H1 (cell line): ENCODE measurements around the gene NUP88. TPM values are rescaled to one million over a fixed set of nuclear protein-coding genes. Genes with fewer than 3 reads are reported as not detected.

Experiments used
- CHD1 ChIP-seq: IDR thresholded peaks from 2 replicates; pipeline ENCODE4 v1.6.1; 2012; ENCODE audit warnings: low read depth, low read length, improper control_type of control experiment
- PHF8 ChIP-seq: fragments of 200-600 bp; sonication (generic); conservative IDR thresholded peaks from 2 replicates; pipeline ENCODE4 v1.7.1; 2012; ENCODE audit warnings: low read depth, mild to moderate bottlenecking, inconsistent platforms, low read length, moderate library complexity
- TAF7 ChIP-seq: optimal IDR thresholded peaks from 2 replicates; pipeline ENCODE3; 2011; ENCODE audit warnings: low read depth, mild to moderate bottlenecking, inconsistent platforms, low read length, moderate library complexity, borderline replicate concordance
- TBP ChIP-seq: IDR thresholded peaks from 2 replicates; pipeline ENCODE4 v1.6.1; 2011; ENCODE audit warnings: low read depth, low read length, improper control_type of control experiment
- TEAD4 ChIP-seq: IDR thresholded peaks from 2 replicates; pipeline ENCODE4 v1.6.1; 2012; ENCODE audit warnings: low read depth, low read length, inconsistent platforms, mixed read lengths
- polyA plus RNA-seq, 7 experiments: library from polyadenylated mRNA; depleted of rRNA in 3 of 7; stranded (reverse) in 5 of 7; unstranded in 2 of 7; fragments of >200 nt in 5 of 7; fragments of 200-250 nt in 2 of 7; gene quantifications; 1 replicate in 5 of 7; 2 replicates in 1 of 7; 4 replicates in 1 of 7; pipeline versions ENCODE4 v1.2.1 to v1.2.3, GENCODE V29; 2011 to 2013; ENCODE audit warnings: missing spikeins in 2 of 7, mixed read lengths in 2 of 7
- total RNA-seq: library from RNA; stranded (reverse); fragmentation: NEBNext Ultra II Directional; extraction: Animal tissue kit (Norgen Biotek cat#: 25700); gene quantifications from 2 replicates; pipeline ENCODE4 v1.2.1, GENCODE V29; 2021
- TF ChIP-seq, protein P1 (sequence below): fragments of 300-600 bp; sonication (generic); IDR thresholded peaks from 2 replicates; pipeline ENCODE4 v1.7.1; 2012; ENCODE audit warnings: low read length, moderate library complexity, mild to moderate bottlenecking, inconsistent platforms; ENCODE audit not compliant: insufficient replicate concordance
- TF ChIP-seq, protein P2 (sequence below): IDR thresholded peaks from 2 replicates; pipeline ENCODE4 v1.6.1; 2011; ENCODE audit warnings: low read depth, mild to moderate bottlenecking, low read length; ENCODE audit not compliant: insufficient read depth
- TF ChIP-seq, protein P3 (sequence below): IDR thresholded peaks from 2 replicates; pipeline ENCODE4 v1.6.1; 2012; ENCODE audit warnings: low read length, inconsistent platforms

NUP88 gene
- total and polyA plus RNA-seq, 2 of the 8 experiments (the other 6 are each of a cell fraction or from before 2014, with no cell fraction given): 77.4 to 105 TPM

DNA sequence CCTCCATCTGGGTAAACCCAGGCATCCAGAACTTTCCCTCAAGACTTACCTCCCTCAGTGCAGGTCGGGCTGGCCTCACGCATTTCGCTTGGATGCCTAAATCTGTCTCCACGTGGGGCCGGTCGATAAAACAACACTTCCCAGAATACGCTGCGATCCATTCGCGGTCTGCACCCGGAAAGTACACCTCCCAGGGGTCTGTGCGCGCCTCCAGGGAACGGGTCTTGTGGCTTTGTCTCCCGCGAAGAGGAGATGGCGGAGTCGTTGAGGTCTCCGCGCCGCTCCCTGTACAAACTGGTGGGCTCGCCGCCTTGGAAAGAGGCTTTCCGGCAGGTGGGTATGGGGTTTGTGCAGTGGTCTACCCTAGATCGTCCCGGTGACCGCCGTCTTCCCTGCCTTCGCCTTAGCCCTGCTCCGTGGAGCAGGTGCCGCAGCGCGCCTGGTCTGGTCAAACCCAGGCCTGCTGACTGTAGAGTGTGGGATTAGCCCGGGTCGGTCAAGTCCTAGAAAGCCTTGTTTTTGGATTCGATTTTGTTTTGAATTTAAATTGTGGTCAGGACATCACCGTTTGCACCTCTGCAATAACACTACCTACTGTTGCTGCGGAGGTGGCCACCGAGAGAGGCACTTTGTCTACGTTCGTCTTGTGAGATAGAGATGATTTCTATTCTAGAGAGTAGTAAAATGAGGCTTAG lies 644 bp upstream of the NUP88 start, which contains the start of gene RPAIN (continued):
- TF ChIP-seq, protein P1, sequence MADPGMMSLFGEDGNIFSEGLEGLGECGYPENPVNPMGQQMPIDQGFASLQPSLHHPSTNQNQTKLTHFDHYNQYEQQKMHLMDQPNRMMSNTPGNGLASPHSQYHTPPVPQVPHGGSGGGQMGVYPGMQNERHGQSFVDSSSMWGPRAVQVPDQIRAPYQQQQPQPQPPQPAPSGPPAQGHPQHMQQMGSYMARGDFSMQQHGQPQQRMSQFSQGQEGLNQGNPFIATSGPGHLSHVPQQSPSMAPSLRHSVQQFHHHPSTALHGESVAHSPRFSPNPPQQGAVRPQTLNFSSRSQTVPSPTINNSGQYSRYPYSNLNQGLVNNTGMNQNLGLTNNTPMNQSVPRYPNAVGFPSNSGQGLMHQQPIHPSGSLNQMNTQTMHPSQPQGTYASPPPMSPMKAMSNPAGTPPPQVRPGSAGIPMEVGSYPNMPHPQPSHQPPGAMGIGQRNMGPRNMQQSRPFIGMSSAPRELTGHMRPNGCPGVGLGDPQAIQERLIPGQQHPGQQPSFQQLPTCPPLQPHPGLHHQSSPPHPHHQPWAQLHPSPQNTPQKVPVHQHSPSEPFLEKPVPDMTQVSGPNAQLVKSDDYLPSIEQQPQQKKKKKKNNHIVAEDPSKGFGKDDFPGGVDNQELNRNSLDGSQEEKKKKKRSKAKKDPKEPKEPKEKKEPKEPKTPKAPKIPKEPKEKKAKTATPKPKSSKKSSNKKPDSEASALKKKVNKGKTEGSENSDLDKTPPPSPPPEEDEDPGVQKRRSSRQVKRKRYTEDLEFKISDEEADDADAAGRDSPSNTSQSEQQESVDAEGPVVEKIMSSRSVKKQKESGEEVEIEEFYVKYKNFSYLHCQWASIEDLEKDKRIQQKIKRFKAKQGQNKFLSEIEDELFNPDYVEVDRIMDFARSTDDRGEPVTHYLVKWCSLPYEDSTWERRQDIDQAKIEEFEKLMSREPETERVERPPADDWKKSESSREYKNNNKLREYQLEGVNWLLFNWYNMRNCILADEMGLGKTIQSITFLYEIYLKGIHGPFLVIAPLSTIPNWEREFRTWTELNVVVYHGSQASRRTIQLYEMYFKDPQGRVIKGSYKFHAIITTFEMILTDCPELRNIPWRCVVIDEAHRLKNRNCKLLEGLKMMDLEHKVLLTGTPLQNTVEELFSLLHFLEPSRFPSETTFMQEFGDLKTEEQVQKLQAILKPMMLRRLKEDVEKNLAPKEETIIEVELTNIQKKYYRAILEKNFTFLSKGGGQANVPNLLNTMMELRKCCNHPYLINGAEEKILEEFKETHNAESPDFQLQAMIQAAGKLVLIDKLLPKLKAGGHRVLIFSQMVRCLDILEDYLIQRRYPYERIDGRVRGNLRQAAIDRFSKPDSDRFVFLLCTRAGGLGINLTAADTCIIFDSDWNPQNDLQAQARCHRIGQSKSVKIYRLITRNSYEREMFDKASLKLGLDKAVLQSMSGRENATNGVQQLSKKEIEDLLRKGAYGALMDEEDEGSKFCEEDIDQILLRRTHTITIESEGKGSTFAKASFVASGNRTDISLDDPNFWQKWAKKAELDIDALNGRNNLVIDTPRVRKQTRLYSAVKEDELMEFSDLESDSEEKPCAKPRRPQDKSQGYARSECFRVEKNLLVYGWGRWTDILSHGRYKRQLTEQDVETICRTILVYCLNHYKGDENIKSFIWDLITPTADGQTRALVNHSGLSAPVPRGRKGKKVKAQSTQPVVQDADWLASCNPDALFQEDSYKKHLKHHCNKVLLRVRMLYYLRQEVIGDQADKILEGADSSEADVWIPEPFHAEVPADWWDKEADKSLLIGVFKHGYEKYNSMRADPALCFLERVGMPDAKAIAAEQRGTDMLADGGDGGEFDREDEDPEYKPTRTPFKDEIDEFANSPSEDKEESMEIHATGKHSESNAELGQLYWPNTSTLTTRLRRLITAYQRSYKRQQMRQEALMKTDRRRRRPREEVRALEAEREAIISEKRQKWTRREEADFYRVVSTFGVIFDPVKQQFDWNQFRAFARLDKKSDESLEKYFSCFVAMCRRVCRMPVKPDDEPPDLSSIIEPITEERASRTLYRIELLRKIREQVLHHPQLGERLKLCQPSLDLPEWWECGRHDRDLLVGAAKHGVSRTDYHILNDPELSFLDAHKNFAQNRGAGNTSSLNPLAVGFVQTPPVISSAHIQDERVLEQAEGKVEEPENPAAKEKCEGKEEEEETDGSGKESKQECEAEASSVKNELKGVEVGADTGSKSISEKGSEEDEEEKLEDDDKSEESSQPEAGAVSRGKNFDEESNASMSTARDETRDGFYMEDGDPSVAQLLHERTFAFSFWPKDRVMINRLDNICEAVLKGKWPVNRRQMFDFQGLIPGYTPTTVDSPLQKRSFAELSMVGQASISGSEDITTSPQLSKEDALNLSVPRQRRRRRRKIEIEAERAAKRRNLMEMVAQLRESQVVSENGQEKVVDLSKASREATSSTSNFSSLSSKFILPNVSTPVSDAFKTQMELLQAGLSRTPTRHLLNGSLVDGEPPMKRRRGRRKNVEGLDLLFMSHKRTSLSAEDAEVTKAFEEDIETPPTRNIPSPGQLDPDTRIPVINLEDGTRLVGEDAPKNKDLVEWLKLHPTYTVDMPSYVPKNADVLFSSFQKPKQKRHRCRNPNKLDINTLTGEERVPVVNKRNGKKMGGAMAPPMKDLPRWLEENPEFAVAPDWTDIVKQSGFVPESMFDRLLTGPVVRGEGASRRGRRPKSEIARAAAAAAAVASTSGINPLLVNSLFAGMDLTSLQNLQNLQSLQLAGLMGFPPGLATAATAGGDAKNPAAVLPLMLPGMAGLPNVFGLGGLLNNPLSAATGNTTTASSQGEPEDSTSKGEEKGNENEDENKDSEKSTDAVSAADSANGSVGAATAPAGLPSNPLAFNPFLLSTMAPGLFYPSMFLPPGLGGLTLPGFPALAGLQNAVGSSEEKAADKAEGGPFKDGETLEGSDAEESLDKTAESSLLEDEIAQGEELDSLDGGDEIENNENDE: no peak
- TF ChIP-seq TBP (peak; percentile 88), PHF8 (peak; percentile 92), TEAD4 (no peak), CHD1 (no peak), TAF7 (peak; percentile 79)
- TF ChIP-seq, protein P2, sequence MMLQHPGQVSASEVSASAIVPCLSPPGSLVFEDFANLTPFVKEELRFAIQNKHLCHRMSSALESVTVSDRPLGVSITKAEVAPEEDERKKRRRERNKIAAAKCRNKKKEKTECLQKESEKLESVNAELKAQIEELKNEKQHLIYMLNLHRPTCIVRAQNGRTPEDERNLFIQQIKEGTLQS: no peak
- TF ChIP-seq, protein P3, sequence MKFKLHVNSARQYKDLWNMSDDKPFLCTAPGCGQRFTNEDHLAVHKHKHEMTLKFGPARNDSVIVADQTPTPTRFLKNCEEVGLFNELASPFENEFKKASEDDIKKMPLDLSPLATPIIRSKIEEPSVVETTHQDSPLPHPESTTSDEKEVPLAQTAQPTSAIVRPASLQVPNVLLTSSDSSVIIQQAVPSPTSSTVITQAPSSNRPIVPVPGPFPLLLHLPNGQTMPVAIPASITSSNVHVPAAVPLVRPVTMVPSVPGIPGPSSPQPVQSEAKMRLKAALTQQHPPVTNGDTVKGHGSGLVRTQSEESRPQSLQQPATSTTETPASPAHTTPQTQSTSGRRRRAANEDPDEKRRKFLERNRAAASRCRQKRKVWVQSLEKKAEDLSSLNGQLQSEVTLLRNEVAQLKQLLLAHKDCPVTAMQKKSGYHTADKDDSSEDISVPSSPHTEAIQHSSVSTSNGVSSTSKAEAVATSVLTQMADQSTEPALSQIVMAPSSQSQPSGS: no peak
